Measurements from ENCODE around the gene ZC3H4.
"Not testable (repeated sequence)": the region's sequence is repeated elsewhere in the genome, so short reads cannot be mapped to it uniquely, and the experiment has no call there.

The ZC3H4 gene

DNA sequence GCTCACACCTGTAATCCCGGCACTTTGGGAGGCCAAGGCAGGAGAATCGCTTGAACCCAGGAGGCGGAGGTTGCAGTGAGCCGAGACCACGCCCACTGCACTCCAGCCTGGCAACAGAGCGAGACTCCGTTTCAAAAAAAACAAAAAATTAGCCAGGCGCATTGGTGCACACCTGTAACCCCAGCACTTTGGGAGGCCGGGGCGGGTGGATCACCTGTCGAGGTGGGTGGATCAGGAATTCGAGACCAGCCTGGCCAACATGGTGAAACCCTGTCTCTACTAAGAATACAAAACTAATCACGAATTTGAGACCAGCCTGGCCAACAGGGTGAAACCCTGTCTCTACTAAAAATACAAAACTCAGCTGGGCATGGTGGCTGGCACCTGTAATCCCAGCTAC is 35.2 kb downstream of the ZC3H4 start:
- DNase-seq: not testable (repeated sequence)

DNA sequence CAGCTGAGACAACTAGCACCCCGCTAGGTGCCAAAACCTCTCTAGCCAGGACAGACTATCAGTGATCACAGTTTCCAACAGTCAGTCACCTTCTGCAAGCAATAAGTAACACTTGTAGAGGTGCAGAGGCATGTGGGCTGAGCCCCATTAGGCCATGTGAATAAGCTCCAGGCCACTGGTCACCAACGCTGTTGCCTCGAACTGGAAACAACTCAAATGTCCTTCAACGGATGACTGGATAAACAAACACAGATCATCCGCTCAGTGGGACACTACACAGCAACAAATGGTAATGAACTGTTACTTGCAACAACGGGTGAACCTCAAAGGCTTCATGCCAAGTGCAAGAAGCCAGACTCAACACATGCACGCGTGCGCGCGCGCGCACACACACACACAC is 37.6 kb downstream of the ZC3H4 start:
- no peak for DNase-seq

DNA sequence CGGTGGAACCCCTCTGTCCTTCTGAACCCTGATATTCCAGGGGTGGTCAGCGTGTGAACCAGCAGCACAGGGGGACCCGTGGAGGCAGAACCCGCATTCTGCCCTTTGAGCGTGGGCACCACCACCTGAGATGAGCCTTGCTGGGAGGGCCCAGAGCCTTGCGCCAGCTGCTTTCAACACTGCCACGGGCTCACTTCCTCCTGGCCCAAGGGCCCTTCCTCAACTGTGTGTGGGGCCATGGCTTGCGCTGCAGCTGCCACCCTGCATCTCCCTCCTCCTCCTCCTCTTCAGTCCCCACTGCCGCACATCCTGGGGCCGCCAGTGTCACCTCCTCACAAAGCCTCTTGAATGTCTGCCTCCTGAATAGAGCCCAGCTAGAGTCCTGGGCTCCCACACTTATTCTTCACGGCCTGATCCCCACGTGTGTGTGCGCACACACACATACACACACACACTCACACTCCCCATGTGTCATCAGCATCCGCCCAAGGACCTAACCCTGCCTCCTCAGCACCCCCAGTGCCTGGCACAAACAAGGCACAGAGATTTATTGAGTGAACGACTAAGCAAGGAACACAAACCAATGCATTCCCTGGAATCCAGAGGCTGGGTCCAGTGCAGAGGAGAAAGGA is 38.3 kb downstream of the ZC3H4 start:
- DNase-seq: no peak

DNA sequence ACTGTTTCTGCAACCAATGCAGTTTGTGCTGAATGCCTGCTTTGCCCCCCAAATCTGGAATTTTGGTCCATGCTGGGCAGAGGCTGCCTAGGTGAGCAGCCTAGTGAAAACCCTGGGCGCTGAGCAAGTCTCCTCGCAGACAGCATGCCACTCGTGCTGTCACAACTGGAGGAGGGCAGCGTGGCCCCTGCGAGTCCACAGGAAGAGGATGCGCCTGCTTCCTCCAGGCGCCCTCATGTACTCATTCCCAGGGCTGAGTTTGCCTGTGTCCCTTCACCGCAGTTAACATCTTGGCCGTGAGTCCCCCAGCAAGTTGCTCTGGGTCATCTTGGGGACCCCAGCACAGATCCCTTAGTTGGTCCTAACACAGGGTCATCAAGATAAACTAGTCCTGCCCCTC is 39.0 kb downstream of the ZC3H4 start:
- no peak for DNase-seq

DNA sequence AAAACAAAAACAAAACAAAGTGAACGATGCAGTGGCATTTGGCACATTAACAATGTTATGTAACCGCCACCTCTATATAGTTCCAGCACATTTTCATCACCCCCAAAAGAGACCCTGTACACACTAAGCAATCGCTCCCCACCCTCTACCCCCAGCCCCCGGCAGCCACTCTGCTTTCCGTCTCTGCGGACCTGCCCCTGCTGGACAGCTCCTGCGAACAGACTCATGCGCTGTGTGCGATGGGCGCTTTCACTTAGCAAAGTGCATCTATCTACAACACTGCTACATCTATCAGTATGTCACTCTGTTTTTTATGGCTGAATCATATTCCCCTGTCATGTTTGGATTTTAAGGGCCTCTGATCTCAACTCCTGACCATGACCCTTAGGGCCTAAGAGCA is 40.0 kb downstream of the ZC3H4 start:
- no peak for DNase-seq

DNA sequence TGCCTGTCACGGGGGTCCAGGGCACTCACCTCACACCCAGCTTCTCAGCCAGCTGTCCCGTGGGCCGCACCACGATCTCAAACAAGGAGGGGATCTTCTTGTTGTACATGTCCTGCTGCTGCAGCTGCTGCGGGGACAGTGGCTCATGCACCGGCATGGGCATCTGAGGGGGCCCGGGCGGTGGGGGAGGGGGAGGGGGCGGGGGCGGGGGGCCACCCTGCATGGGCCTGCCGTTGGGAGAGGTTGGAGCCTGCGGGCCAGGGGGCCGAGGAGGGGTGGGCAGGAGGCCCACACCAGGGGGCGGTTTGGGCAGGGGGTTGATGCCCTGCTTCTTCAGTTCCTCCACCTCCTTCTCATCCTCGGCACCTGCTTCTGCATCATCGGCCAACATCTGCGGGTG is 41.3 kb downstream of the ZC3H4 start:
- DNase-seq: no peak

DNA sequence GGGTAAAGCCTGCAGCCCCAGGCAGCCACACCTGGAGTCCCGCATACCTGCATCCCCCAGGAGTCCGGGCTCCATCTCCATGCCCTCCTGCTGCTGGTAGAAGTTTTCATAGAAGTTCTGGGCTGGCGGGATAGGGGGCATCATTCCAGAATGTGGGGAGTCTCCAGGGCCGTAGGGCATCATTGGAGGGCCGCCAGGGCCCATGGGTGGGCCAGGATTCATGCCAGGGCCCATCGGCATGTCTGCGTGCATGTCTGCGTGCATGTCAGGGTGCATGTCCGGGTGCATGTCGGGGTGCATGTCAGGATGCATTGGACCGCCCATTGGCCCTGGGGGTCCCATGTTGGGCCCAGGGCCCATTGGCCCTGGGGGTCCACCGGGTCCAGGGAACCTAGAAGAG is 41.8 kb downstream of the ZC3H4 start:
- no peak for DNase-seq

DNA sequence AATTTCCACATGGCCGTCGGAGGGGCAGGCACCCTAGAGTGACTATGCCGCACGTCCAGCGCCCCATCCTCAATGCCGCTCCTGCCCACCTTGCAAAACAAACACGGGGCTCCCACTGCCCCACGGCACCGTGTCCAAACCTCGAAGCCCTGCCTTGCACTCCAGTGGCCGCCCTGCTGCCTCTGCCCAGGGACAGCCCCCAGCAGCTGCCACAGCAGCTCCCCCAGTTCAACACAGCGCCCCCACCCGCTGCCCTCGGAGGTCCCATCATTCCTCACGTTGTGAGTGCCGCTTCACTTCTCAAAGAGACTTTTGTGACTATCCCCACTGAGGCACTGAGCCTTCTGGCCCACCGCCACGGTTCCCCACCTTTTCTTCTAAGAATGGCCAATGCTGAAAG is 42.8 kb downstream of the ZC3H4 start:
- DNase-seq: no peak

DNA sequence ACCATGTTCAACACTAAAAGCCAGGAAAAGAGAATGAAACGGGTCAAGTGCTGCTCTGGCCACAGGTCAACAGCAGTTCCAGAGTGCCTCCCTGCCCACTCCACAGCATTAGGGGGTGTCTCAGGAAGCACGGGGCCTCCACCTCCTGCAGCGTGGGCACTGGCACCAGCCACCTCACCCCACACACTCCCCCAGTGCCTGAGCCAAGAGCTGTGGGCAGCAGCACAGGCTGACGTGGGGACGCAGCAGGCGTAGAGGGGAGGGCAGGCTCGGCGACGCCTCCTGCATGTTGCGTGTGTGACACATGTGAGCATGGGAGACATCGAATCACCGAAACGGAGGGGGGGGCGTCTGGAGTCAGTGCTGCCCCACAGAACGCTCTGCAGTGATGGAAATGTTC is 43.8 kb downstream of the ZC3H4 start:
- DNase-seq: no peak

DNA sequence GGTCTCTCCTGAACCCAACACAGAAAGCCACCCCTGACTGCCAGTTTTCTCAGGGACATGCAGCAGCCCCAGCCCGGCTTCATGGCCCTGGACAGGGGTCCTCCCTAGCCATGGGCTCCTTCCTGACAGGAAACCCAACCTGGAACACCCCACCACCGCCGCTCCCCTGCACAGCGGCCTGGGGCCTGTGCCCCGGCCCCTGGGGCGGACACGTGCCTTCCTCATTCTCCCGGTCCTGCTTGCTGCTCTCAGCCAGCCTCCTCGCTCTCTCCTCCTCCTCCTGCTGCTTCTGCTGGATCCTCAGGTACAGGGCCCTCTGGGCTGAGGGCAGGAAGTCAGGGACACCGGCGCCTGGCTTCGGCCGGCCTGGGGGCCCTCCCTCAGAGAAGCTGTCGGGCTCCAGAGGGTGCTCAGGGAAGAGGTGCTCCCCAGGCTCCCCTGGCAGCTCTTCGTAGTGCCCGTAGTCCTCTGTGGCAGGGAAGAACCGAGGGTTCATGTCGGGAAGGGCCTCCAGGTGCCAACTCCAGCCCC is 44.6 kb downstream of the ZC3H4 start:
- no peak for DNase-seq

DNA sequence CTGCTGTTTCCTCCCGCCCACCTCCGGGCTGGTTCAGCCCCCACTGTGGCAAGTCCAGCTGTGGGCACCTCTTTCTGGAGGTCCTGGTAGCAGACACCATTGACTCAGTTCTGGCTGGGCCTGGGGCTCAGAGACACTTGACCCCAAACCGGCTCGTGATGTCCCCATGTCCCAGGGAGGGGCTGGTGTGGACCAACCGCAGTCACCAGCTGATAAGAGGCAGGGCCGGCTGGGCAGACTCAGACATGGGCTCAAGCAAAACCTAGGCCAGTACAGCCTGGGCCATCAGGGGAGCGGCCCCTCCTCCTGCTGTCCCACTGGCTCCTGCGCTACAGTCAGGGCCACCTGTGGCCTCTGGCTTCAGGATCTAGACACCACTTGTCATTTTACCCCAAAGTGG is 45.3 kb downstream of the ZC3H4 start:
- DNase-seq: no peak

DNA sequence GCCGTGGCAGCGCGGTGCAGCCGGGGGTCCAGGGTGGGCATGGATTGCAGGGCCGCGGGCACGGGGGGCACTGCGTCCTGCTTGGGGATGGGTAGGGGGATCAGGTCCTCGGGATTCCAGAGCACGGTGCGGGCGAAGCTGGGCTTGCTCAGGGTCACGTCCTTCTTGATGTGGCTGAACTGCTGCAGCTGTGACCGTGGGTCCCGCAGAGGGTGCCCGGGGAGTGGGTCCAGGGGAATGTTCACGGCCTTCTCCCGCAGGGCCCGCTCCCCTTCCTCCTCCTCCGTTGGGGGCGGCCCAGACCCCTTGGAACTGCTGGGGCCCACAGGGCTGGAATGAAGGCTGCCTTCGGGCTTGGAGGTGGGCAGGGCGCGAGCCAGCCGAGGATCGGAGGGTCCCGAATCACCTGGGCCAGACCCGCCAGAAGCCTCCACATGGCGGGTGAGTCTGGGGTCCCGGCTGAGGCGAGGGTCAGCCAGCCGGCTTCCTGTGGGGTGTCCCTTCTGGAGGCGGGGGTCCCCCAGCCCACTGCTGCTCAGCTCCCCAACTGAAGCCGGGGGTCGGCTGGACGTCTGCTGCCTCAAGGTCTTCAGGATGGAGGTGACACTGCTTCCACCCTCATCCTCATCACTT is 46.2 kb downstream of the ZC3H4 start:
- no peak for DNase-seq

DNA sequence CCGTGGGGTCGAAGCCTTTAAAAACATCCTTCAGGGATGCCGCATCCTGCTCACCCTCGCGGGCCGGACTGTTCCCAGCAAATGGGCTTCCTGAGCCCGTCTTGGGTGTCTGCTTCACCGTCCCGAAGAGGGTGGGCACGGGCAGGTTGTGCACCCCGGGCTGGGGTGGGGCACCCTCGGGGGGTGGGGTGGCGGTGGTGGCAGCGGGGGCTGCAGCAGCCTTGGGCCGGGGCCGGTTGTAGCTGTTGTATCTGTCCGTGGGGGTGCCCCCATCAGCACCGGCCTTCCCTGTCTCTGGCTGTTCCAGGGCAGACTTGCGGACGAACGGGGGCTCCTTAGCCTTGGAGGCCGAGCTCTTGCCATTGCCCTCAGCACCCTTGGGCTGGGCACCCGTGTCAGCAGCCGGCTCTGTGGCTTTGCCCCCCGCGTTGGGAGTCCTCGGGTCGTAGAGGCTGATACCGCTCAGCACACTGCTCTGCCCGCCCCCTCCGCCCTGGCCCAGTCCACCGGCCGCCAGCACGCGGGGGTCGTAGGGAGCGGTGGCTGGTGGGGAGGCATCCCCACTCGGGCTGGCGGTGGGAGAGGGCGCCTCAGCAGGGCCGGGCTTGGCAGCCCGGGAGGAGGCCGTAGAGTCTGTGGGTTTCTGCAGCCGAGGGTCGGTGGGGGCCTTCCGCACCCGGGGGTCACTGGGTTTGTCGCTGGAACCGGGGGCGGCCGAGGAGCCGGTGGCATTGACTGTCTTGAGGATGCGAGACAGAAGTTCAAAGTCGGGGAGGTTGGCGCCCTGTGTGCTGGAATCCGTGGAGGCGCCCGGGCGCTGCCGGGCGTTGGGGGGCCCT is 47.0 kb downstream of the ZC3H4 start:
- DNase-seq: no peak

DNA sequence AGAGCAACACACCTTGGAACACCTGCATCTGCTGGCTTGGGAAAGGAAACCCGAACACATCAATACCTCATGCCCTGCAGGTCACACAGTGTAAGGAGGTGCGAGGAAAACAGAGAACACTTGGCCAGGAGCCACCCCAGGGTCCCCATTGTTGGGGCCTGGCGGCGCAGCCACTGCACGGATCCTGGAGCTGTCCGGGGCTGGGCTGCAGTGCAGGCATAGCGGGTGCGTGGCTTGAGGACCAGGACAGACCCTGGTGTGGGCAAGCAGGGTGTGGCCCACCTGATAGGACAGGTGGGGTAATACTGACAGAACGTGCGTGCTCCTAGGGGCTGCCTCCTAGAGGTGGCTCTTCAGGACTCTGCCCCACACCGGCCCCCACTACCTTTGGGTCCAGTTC is 48.3 kb downstream of the ZC3H4 start:
- no peak for DNase-seq

DNA sequence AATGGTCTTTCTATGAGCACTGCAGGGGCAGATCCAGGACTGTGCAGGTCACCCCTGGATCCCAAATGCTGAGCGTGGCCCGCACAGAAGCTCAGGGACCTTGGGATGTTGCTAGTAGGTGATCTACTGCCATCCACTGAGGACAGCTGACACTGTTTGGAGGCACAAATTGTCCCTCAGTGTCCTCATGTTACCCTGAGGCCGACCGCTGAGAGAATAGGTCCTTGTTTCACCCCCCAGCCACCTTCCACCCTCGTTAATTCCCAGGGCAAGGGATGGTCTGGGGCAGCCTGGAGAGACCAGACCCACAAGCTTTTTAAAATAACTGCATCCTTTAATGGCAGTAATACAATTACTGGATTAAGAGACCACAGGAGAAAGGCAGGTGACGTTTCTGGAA is 49.7 kb downstream of the ZC3H4 start:
- DNase-seq: no peak

DNA sequence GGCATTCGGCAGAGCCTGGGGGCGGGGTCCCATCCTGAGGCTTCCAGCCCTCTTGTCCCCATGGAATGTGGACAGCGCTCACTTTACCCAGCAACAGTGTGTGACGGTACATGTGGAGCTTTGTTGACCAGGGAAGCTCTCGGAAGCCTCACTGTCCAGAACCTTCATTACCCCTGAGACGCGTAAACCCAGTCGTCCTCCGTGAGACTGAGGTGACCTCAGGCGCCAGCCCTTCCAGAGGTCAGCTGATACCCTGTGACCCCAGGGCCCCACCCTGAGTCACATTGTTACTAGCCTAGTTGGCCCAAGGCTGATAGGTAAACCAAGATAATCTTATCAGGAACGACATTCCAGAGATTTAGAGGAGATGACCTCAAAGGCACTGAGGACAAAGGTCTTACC is 55.0 kb downstream of the ZC3H4 start:
- DNase-seq: no peak

DNA sequence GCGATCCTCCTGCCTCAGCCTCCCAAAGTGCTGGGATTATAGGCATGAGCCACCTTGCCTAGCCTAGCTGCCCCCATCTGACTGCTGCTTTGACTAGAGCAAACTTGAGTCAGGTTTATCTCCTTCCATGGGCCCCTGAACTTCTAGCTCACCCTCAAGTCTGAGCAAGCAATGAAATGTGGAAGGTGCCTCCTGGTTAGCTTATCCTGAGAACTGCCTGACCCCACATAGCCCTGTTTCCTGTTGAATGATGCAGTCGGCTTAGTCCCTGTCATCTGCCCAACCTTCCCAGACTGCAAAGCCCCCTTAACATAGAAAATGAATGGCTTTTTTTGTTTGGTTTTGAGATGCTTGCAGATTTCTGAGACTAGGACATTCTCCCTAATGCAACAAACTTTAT is 56.2 kb downstream of the ZC3H4 start:
- DNase-seq: no peak

DNA sequence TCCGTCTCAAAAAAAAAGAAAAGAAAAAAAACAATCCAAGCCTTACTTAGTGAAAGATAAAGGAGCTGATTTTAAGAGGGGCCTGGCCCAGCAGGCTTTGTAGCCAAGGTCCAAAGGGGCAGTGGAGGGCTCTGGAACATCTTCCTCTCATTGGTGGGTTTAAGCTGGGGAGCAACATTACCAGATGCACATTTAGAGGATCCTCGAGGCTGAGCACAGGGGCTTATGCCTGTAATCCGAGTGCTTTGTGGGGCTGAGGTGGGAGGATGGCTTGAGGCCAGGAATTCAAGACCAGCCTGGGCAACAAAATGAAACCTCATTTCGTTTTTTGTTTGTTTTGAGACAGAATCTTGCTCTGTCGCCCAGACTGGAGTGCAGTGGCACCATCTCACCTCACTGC is 57.2 kb downstream of the ZC3H4 start:
- DNase-seq: no peak

DNA sequence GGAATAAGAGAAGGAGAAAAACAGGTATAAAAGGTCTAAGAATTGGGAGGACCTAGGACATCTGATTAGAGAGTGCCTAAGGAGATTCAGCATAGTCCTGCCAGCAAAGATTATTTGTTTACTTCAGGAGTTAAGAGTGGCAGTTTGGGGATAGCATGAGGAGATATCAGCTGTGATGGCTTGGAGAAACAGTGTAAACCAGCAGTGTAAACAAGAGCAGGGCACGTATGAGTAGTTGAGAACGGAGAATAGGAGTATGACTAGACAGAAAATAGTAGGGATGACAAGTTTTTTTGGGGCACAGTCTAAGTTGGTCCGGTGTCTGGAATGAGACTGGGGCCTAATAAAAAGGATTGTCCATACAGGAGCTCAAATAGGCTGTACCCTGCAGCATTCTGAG is 63.0 kb downstream of the ZC3H4 start:
- not testable (repeated sequence) for DNase-seq

DNA sequence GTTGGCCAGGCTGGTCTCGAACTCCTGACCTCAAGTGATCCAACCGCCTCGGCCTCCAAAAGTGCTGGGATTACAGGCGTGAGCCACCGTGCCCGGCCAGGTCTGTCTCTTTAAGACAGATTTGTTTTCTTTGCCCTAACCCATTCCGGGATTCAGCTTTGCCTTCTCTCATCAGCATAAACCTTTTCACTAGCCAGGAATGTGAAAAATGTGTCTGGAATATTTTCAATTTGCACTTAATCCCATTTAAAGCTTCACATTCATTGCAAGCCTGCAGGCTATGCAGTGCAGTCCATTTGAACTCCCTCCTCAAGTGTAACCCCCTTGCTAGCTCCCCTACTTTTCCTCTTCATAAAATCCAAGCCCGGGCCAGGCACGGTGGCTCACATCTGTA is 64.3 kb downstream of the ZC3H4 start:
- no peak for DNase-seq

DNA sequence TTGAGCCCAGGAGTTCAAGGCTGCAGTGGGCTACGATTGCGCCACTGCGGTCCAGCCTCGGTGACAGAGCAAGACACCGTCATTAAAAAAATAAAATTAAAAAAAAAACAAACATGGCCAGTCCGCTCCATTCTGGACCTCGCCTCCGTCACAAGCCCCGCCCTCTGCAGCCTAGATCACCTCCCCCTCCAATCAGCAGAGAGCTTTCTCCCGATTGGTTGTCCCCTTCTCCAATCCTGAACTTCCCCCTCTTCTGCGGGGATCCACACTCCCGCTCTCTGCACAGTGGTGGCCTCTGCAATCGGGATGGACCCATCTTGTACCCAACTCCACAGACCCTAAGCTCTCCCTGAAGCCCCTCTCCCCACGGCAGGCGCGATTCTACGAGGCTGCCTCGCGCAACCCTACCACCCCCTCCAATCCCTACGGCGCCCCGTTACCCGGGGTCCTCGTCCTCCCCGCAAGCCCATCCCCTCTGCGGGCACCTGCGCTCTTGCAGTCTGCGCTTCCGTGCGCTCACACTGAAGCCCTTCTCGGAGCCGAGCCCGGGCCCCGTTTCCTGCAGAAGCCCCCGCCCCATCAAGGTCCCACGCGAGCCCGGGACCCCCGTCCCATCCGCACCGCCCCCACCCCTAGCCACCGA is 65.7 kb downstream of the ZC3H4 start:
- peak; percentile 35 for DNase-seq

DNA sequence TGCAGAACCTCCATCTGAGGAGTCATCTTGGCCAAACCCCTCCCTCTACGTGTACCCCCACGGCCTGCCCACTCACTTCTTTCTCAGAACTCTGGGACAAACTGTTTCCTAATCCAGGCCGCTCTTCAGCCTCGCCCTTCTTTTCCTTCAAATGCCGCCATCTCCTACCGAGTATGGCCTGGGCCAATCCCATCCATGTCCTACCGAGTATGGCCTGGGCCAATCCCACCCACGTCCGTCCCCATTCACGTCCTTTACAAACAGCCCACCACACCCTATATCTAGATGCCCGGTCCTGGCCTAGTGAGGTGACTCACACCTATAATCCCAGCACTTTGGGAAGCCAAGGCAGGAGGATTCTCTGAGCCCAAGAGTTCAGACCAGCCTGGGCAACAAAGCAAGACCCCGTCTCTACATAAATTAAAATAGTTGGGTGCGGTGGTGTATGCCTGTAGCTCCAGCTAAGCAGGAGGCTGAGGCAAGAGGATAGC is 66.3 kb downstream of the ZC3H4 start:
- no peak for DNase-seq

DNA sequence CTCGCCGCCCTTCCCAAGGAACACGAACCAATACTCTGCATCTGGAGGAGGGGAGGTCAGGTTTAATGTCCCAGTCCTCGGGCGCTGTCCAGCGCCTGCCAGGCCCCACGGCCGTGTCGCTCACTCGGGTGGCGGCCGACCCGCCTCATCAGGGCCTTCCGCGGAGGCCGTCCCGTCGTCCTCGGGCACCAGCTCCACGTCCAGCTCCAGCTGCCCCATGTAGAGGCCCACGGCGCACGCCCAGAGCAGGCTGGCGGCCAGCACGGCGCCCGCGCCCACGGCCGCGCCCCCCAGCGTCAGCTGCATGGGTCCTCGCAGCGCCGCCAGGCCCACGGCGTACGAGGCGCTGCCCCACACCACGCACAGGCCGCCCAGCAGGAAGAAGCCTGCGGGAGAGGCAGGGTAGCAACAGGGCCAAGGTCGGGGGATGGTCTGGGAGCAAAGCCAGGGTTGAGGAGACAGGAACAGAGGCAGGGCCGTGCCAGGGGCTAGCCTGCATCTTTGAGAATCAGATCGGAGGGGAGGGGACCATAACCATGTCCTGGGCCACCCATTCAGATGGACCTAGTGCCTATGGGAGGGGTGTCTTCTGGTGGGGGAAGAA is 67.6 kb downstream of the ZC3H4 start:
- DNase-seq: no peak
